ENCODE results near the gene SPOCD1.

SPOCD1 gene

GRCh38 chr1:31799196-31799894 is 16.5 kb downstream of the SPOCD1 start:
- TF ChIP-seq CTCF (IDR thresholded peaks at IDR 0.05; ENCODE audit: low read depth, low read length) = no peak
- Histone ChIP-seq H3K4me1 (no peaks in the 10 kb centered on the region), H3K9me3 (no peaks in the 10 kb centered on the region), H3K27me3 (no peaks in the 10 kb centered on the region), H3K4me3 (ENCODE audit: low read depth, low read length) (no peak overlapping the region), H3K36me3 (no peaks in the 10 kb centered on the region)
- no peak for DNase-seq

- Histone ChIP-seq H3K4me1 (no peaks in the 10 kb centered on the region), H3K9me3 (no peaks in the 10 kb centered on the region), H3K36me3 (no peaks in the 10 kb centered on the region), H3K4me3 (ENCODE audit: low read depth, low read length) (no peak overlapping the region), H3K27me3 (no peaks in the 10 kb centered on the region)
- no peak for DNase-seq
- TF ChIP-seq CTCF (IDR thresholded peaks at IDR 0.05; ENCODE audit: low read depth, low read length) = no peak
These were observed 17.2 kb downstream of the SPOCD1 start for GRCh38 chr1:31798433-31799195.

GRCh38 chr1:31798086-31798432 is 17.8 kb downstream of the SPOCD1 start:
- H3K27me3 ChIP-seq = no peaks in the 10 kb centered on the region
- DNase-seq = no peak
- H3K4me3 ChIP-seq (ENCODE audit: low read depth, low read length) = no peak overlapping the region
- no peak for TF ChIP-seq CTCF (IDR thresholded peaks at IDR 0.05; ENCODE audit: low read depth, low read length)
- no peaks in the 10 kb centered on the region for H3K36me3 ChIP-seq
- no peaks in the 10 kb centered on the region for H3K9me3 ChIP-seq
- H3K4me1 ChIP-seq = no peaks in the 10 kb centered on the region

GRCh38 chr1:31797216-31797615 is 18.6 kb downstream of the SPOCD1 start:
- no peak for DNase-seq
- Histone ChIP-seq H3K4me1 (no peaks in the 10 kb centered on the region), H3K4me3 (ENCODE audit: low read depth, low read length) (no peak overlapping the region), H3K9me3 (no peaks in the 10 kb centered on the region), H3K27me3 (no peaks in the 10 kb centered on the region), H3K36me3 (no peaks in the 10 kb centered on the region)
- no peak for TF ChIP-seq CTCF (IDR thresholded peaks at IDR 0.05; ENCODE audit: low read depth, low read length)

GRCh38 chr1:31796707-31797106 is 19.1 kb downstream of the SPOCD1 start:
- Histone ChIP-seq H3K4me3 (ENCODE audit: low read depth, low read length) (no peak overlapping the region), H3K36me3 (no peaks in the 10 kb centered on the region), H3K4me1 (no peaks in the 10 kb centered on the region), H3K9me3 (no peaks in the 10 kb centered on the region), H3K27me3 (no peaks in the 10 kb centered on the region)
- no peak for DNase-seq
- TF ChIP-seq CTCF (IDR thresholded peaks at IDR 0.05; ENCODE audit: low read depth, low read length) = no peak
